Lower leg skin (tissue), 3 donors: ENCODE measurements around the gene FOLR3.

Source experiments
- POLR2A ChIP-seq, 2 donors: fragments of 450-650 bp; IDR thresholded peaks; one replicate each; pipeline ENCODE4 v1.6.1; 2016 to 2017; ENCODE audit warnings: antibody characterized with exemption in 2 of 2, mild to moderate bottlenecking in 1 of 2, moderate library complexity in 1 of 2
- TF ChIP-seq, protein P1 (sequence below), 3 donors: fragments of 450-650 bp; IDR thresholded peaks; one replicate each; pipeline ENCODE4 v1.5.1; 2016; ENCODE audit warnings: antibody characterized with exemption in 3 of 3, mild to moderate bottlenecking in 3 of 3, moderate library complexity in 2 of 3

GRCh38 chr11:72088076-72088808, 47.3 kb upstream of the FOLR3 start:
- TF ChIP-seq, protein P1, sequence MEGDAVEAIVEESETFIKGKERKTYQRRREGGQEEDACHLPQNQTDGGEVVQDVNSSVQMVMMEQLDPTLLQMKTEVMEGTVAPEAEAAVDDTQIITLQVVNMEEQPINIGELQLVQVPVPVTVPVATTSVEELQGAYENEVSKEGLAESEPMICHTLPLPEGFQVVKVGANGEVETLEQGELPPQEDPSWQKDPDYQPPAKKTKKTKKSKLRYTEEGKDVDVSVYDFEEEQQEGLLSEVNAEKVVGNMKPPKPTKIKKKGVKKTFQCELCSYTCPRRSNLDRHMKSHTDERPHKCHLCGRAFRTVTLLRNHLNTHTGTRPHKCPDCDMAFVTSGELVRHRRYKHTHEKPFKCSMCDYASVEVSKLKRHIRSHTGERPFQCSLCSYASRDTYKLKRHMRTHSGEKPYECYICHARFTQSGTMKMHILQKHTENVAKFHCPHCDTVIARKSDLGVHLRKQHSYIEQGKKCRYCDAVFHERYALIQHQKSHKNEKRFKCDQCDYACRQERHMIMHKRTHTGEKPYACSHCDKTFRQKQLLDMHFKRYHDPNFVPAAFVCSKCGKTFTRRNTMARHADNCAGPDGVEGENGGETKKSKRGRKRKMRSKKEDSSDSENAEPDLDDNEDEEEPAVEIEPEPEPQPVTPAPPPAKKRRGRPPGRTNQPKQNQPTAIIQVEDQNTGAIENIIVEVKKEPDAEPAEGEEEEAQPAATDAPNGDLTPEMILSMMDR (IDR thresholded peaks at IDR 0.05) = no peak
- no peak for TF ChIP-seq POLR2A (IDR thresholded peaks at IDR 0.05)
